Measurements from ENCODE around the gene EFL1. TPM values are rescaled to one million over a fixed set of nuclear protein-coding genes. Genes with fewer than 3 reads are reported as not detected.

The EFL1 gene
- polyA plus RNA-seq, 1 of the 3 experiments (the other 2 are of a cell fraction) = 12.3 TPM

DNA sequence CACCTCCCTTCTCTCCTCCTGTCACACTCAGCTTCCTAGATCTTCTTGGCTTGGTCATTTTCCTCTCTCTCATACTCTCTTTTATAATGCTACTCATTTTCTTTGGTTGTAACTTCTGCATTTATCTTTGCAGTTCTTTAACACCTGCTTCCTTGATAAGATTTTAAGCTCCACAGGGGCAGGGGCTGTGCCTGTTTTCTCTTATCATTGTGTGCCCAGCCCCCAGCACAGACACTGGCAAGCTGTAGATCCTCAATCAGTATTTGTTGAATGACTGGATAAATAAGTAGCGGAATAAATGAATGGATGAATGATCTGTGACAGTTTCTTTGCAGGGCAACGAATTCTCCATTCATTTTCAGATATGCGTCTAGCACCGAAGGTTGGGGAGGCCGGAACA is 152.4 kb downstream of the EFL1 start (continued):
- TF ChIP-seq FOXM1 (IDR thresholded peaks at IDR 0.05; ENCODE audit: low read depth) = no peak

DNA sequence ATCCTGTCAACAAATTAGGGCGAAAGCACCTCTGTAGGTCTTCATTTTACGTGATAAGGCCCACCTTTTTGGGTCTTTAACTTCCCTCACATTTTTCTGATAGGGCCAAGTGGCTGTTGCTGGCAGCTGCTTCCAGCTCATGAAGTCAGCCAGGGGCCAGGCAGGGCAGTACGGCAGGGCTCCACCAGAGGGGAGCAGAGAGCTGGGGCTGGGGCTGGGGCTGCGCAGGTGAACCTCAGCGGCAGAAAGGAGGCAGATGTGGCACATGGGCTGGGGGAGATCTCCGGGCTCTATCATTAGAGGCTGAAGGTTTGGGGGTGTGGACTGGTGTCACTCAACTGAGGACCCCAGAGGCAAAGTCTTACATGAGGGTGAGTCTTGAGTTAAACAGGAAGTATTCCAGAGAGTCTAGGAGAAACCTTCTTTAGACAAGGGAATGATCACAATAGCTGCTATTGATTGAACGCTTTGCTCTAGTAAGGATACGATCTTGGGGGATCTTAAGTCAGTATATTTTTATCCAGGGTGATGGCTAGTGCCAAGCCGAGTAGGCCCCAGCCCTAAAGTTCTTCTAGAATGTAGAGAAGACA is 153.9 kb downstream of the EFL1 start:
- Histone ChIP-seq H3K4me3 (ENCODE audit: low read depth in 2 of 2, low read length in 1 of 2) (no peak overlapping the region; a peak in 1 of 4 replicates), H3K79me2 (ENCODE audit: insufficient read depth) (no peaks in the 10 kb centered on the region), H3K36me3 (replicated peaks in 1 of 2; ENCODE audit: control insufficient read depth in 1 of 2, insufficient read depth in 2 of 2, low read length in 1 of 2) (no peaks in the 10 kb centered on the region), H3F3A (replicated peaks; ENCODE audit: insufficient read depth) (peaks cover 9% of the 10 kb centered on the region), H3K4me1 (ENCODE audit: control insufficient read depth in 1 of 2, insufficient read depth in 2 of 2, low read depth in 1 of 2, low read length in 1 of 2) (peaks cover 8 to 25% of the 10 kb centered on the region in 2 experiments; a peak in 1 of 4 replicates), H4K20me1 (ENCODE audit: insufficient read depth) (no peaks in the 10 kb centered on the region), H3K4me2 (no peak overlapping the region), H3K9me3 (no peaks in the 10 kb centered on the region), H3K9ac (no peak overlapping the region), H2AFZ (ENCODE audit: low read depth) (no peak overlapping the region), H3K27me3 (ENCODE audit: insufficient read depth) (no peaks in the 10 kb centered on the region), H3K27ac (ENCODE audit: low read depth in 2 of 2, low read length in 1 of 2) (no peak overlapping the region), H3K9me2 (no peaks in the 10 kb centered on the region)
- peak; percentile 57 for DNase-seq
- CTCF ChIA-PET = interaction anchor here (0.6 to 1.3 kb wide), 5 partner anchors 9 to 89 kb away, joined by 3 to 6 read pairs (median 3); no protein-coding TSS in a partner anchor
- 52% methylated on average over 9 of the region's 9 CpGs for WGBS (ENCODE audit: low lambda C conversion rate)
- POLR2A ChIA-PET = no interaction called here
- TF ChIP-seq TCF12 (IDR thresholded peaks at IDR 0.05) = no peak
- no peak for TF ChIP-seq MXI1 (IDR thresholded peaks at IDR 0.05; ENCODE audit: low read depth, low read length)
- TF ChIP-seq GATA2 (CRISPR knock-in tag; IDR thresholded peaks at IDR 0.05) = no peak
- TF ChIP-seq, protein P1, sequence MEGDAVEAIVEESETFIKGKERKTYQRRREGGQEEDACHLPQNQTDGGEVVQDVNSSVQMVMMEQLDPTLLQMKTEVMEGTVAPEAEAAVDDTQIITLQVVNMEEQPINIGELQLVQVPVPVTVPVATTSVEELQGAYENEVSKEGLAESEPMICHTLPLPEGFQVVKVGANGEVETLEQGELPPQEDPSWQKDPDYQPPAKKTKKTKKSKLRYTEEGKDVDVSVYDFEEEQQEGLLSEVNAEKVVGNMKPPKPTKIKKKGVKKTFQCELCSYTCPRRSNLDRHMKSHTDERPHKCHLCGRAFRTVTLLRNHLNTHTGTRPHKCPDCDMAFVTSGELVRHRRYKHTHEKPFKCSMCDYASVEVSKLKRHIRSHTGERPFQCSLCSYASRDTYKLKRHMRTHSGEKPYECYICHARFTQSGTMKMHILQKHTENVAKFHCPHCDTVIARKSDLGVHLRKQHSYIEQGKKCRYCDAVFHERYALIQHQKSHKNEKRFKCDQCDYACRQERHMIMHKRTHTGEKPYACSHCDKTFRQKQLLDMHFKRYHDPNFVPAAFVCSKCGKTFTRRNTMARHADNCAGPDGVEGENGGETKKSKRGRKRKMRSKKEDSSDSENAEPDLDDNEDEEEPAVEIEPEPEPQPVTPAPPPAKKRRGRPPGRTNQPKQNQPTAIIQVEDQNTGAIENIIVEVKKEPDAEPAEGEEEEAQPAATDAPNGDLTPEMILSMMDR (IDR thresholded peaks at IDR 0.05) = peak; percentile 79
- TF ChIP-seq SMC3 (IDR thresholded peaks at IDR 0.05; ENCODE audit: low read depth, low read length) = peak; percentile 87
- TF ChIP-seq, protein P2, sequence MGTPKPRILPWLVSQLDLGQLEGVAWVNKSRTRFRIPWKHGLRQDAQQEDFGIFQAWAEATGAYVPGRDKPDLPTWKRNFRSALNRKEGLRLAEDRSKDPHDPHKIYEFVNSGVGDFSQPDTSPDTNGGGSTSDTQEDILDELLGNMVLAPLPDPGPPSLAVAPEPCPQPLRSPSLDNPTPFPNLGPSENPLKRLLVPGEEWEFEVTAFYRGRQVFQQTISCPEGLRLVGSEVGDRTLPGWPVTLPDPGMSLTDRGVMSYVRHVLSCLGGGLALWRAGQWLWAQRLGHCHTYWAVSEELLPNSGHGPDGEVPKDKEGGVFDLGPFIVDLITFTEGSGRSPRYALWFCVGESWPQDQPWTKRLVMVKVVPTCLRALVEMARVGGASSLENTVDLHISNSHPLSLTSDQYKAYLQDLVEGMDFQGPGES (IDR thresholded peaks at IDR 0.05; ENCODE audit: low read depth, low read length) = no peak
- TF ChIP-seq RAD21 (IDR thresholded peaks at IDR 0.05; ENCODE audit: low read length) = peak; percentile 73
- TF ChIP-seq FOXM1 (IDR thresholded peaks at IDR 0.05; ENCODE audit: low read depth) = no peak
- TF ChIP-seq, protein P3, sequence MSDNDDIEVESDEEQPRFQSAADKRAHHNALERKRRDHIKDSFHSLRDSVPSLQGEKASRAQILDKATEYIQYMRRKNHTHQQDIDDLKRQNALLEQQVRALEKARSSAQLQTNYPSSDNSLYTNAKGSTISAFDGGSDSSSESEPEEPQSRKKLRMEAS (IDR thresholded peaks at IDR 0.05; ENCODE audit: low read depth) = no peak
- no peak for TF ChIP-seq SIN3A (IDR thresholded peaks at IDR 0.05; ENCODE audit: borderline replicate concordance, low read depth, low read length)
- no peak for TF ChIP-seq JUND (IDR thresholded peaks at IDR 0.05)
- TF ChIP-seq, protein P4, sequence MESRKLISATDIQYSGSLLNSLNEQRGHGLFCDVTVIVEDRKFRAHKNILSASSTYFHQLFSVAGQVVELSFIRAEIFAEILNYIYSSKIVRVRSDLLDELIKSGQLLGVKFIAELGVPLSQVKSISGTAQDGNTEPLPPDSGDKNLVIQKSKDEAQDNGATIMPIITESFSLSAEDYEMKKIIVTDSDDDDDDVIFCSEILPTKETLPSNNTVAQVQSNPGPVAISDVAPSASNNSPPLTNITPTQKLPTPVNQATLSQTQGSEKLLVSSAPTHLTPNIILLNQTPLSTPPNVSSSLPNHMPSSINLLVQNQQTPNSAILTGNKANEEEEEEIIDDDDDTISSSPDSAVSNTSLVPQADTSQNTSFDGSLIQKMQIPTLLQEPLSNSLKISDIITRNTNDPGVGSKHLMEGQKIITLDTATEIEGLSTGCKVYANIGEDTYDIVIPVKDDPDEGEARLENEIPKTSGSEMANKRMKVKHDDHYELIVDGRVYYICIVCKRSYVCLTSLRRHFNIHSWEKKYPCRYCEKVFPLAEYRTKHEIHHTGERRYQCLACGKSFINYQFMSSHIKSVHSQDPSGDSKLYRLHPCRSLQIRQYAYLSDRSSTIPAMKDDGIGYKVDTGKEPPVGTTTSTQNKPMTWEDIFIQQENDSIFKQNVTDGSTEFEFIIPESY (IDR thresholded peaks at IDR 0.05; ENCODE audit: borderline replicate concordance, low read depth) = no peak
- TF ChIP-seq, protein P5, sequence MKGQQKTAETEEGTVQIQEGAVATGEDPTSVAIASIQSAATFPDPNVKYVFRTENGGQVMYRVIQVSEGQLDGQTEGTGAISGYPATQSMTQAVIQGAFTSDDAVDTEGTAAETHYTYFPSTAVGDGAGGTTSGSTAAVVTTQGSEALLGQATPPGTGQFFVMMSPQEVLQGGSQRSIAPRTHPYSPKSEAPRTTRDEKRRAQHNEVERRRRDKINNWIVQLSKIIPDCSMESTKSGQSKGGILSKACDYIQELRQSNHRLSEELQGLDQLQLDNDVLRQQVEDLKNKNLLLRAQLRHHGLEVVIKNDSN (IDR thresholded peaks at IDR 0.05; ENCODE audit: borderline replicate concordance, low read depth) = no peak
- no peak for TF ChIP-seq EZH2phosphoT487 (IDR thresholded peaks at IDR 0.05; ENCODE audit: borderline replicate concordance, low read depth)
- TF ChIP-seq EP300 (IDR thresholded peaks at IDR 0.05; ENCODE audit: borderline replicate concordance in 1 of 2, low read depth in 1 of 2, low read length in 1 of 2) = no peak
- no peak for TF ChIP-seq NRF1 (IDR thresholded peaks at IDR 0.05; ENCODE audit: low read depth, low read length)
- TF ChIP-seq CHD2 (IDR thresholded peaks at IDR 0.05; ENCODE audit: low read length, partially characterized antibody) = no peak
